Hair follicular keratinocyte (primary cell): ENCODE data around the gene PCDHGA9. TPM values are rescaled to one million over a fixed set of nuclear protein-coding genes. Genes with fewer than 3 reads are reported as not detected.

ENCODE experiments used
- total RNA-seq: library from RNA; depleted of rRNA; stranded (reverse); fragments of >200 nt; gene quantifications from 2 replicates; pipeline ENCODE4 v1.2.3, GENCODE V29; 2015

Gene PCDHGA9
- total RNA-seq, 1 donor from 2014 or later: 0.53 TPM

GRCh38 chr5:141430332-141431113, 27.9 kb downstream of the PCDHGA9 start, which contains the start of gene PCDHGA12:
TSS of gene PCDHGA12 (plus strand) at chr5:141430507. CDS start at chr5:141430760, 253 bp downstream.

Other genes with a start within 250 kb of the PCDHGA9 start
- gene PCDHB7, start 230.1 kb upstream of the PCDHGA9 start, total RNA-seq: not detected in 2 replicates
- gene PCDHB8, start 225.0 kb upstream of the PCDHGA9 start, total RNA-seq: not detected in 2 replicates
- gene PCDHB16, start 220.4 kb upstream of the PCDHGA9 start, total RNA-seq: 0.16 TPM in 1 of 2 replicates, not detected in the other
- gene PCDHB9, start 215.6 kb upstream of the PCDHGA9 start, total RNA-seq: 0.08 TPM in 1 of 2 replicates, not detected in the other
- under 0.01 and 0.04 TPM in 2 replicates for gene PCDHB10, start 210.4 kb upstream of the PCDHGA9 start, total RNA-seq
- not detected in 2 replicates for gene PCDHB11, start 203.2 kb upstream of the PCDHGA9 start, total RNA-seq
- gene PCDHB12, start 194.1 kb upstream of the PCDHGA9 start, total RNA-seq: not detected in 2 replicates
- not detected in 2 replicates for gene PCDHB13, start 188.9 kb upstream of the PCDHGA9 start, total RNA-seq
- 0.04 TPM in 1 of 2 replicates, not detected in the other for gene PCDHB14, start 179.4 kb upstream of the PCDHGA9 start, total RNA-seq
- 0.04 and 0.08 TPM in 2 replicates for gene PCDHB15, start 157.4 kb upstream of the PCDHGA9 start, total RNA-seq
- not detected in 2 replicates for gene SLC25A2, start 98.7 kb upstream of the PCDHGA9 start, total RNA-seq
- gene TAF7, start 82.0 kb upstream of the PCDHGA9 start, total RNA-seq: 28.9 and 35.5 TPM in 2 replicates
- gene PCDHGA1, start 72.3 kb upstream of the PCDHGA9 start, total RNA-seq: not detected in 2 replicates
- gene PCDHGA2, start 64.0 kb upstream of the PCDHGA9 start, total RNA-seq: 0.04 and 0.55 TPM in 2 replicates
- gene PCDHGA3, start 58.9 kb upstream of the PCDHGA9 start, total RNA-seq: 0.04 and 0.08 TPM in 2 replicates
- gene PCDHGB1, start 52.7 kb upstream of the PCDHGA9 start, total RNA-seq: 0.23 and 0.38 TPM in 2 replicates
- gene PCDHGA4, start 47.8 kb upstream of the PCDHGA9 start, total RNA-seq: 0.08 and 0.15 TPM in 2 replicates
- 0.08 and 0.23 TPM in 2 replicates for gene PCDHGB2, start 42.8 kb upstream of the PCDHGA9 start, total RNA-seq
- under 0.01 TPM in 1 of 2 replicates, not detected in the other for gene PCDHGA5, start 38.6 kb upstream of the PCDHGA9 start, total RNA-seq
- gene PCDHGB3, start 32.5 kb upstream of the PCDHGA9 start, total RNA-seq: 0.31 and 0.46 TPM in 2 replicates
- gene PCDHGA6, start 28.9 kb upstream of the PCDHGA9 start, total RNA-seq: 0.15 and 0.16 TPM in 2 replicates
- 0.11 and 0.86 TPM in 2 replicates for gene PCDHGA7, start 20.0 kb upstream of the PCDHGA9 start, total RNA-seq
- 1.5 and 3.7 TPM in 2 replicates for gene PCDHGB4, start 15.1 kb upstream of the PCDHGA9 start, total RNA-seq
- gene PCDHGA8, start 10.1 kb upstream of the PCDHGA9 start, total RNA-seq: 0.08 and 0.39 TPM in 2 replicates
- 3.3 and 5.9 TPM in 2 replicates for gene PCDHGB5, start 4.8 kb upstream of the PCDHGA9 start, total RNA-seq
- 0.61 and 0.70 TPM in 2 replicates for gene PCDHGB6, start 5.2 kb downstream of the PCDHGA9 start, total RNA-seq
- 1.3 and 1.6 TPM in 2 replicates for gene PCDHGA10, start 10.2 kb downstream of the PCDHGA9 start, total RNA-seq
- 1.3 and 2.3 TPM in 2 replicates for gene PCDHGB7, start 14.9 kb downstream of the PCDHGA9 start, total RNA-seq
- 0.84 and 0.94 TPM in 2 replicates for gene PCDHGA11, start 18.3 kb downstream of the PCDHGA9 start, total RNA-seq
- 1.6 and 4.0 TPM in 2 replicates for gene PCDHGA12, start 27.7 kb downstream of the PCDHGA9 start, total RNA-seq
- gene PCDHGC3, start 73.2 kb downstream of the PCDHGA9 start, total RNA-seq: 21.8 and 60.9 TPM in 2 replicates
- 0.19 and 0.31 TPM in 2 replicates for gene PCDHGC4, start 82.3 kb downstream of the PCDHGA9 start, total RNA-seq
- 1.2 and 5.0 TPM in 2 replicates for gene PCDHGC5, start 86.3 kb downstream of the PCDHGA9 start, total RNA-seq
- gene DIAPH1, start 216.2 kb downstream of the PCDHGA9 start, total RNA-seq: 99.0 and 100 TPM in 2 replicates
- 51.6 and 61.5 TPM in 2 replicates for gene HDAC3, start 234.1 kb downstream of the PCDHGA9 start, total RNA-seq
- gene RELL2, start 234.2 kb downstream of the PCDHGA9 start, total RNA-seq: 5.6 and 15.1 TPM in 2 replicates
- 9.1 and 20.4 TPM in 2 replicates for gene FCHSD1, start 248.6 kb downstream of the PCDHGA9 start, total RNA-seq